H1 (cell line): ENCODE measurements around the gene DNAJC6. TPM values are rescaled to one million over a fixed set of nuclear protein-coding genes. Genes with fewer than 3 reads are reported as not detected.

Source experiments
- CTCF ChIA-PET: fragments of 300-600 bp; sonication (Branson Sonifier 250); formaldehyde crosslinking; loops from one replicate; lab custom pipeline; 2021; ENCODE audit not compliant: partially characterized antibody; lab: Charles Lee
- POLR2A ChIA-PET: fragments of 300-600 bp; sonication (Branson Sonifier 250); formaldehyde crosslinking; loops from one replicate; lab custom pipeline; 2021; ENCODE audit warnings: inconsistent platforms; ENCODE audit not compliant: partially characterized antibody; lab: Charles Lee
- DNase-seq, 2 experiments: peaks; one replicate each; pipeline versions ENCODE4 v3.0.0 to v3.0.0-alpha.2; 2010 to 2022; ENCODE audit warnings: low spot score in 2 of 2, low read depth in 1 of 2, mixed read lengths in 1 of 2
- FAIRE-seq: peaks from 2 replicates; lab custom pipeline; 2011; peaks lifted over from hg19 to GRCh38; lab: Jason Lieb, UNC
- H2AFZ ChIP-seq: 2 replicates; pipeline ENCODE4 v1.8.1; 2012; ENCODE audit warnings: low read length, inconsistent platforms
- H2AK5ac ChIP-seq: 2 replicates; pipeline ENCODE4 v1.6.1; 2013; ENCODE audit warnings: low read depth, low read length
- H2BK120ac ChIP-seq: replicated peaks from 2 replicates; pipeline ENCODE3; 2013; ENCODE audit warnings: low read depth, low read length, inconsistent platforms
- H2BK12ac ChIP-seq: 2 replicates; pipeline ENCODE4 v1.6.1; 2013; ENCODE audit warnings: low read depth, low read length
- H2BK15ac ChIP-seq: 2 replicates; pipeline ENCODE4 v1.6.1; 2013; ENCODE audit warnings: low read length
- H2BK20ac ChIP-seq: 2 replicates; pipeline ENCODE4 v1.6.1; 2013; ENCODE audit warnings: low read length
- H2BK5ac ChIP-seq: 2 replicates; pipeline ENCODE4 v1.6.1; 2013; ENCODE audit warnings: low read depth, low read length
- H3K14ac ChIP-seq: 2 replicates; pipeline ENCODE4 v1.6.1; 2013; ENCODE audit warnings: inconsistent platforms; ENCODE audit not compliant: insufficient read length
- H3K18ac ChIP-seq: 2 replicates; pipeline ENCODE4 v1.6.1; 2013; ENCODE audit warnings: low read length; ENCODE audit errors: extremely low read depth
- H3K23ac ChIP-seq: 2 replicates; pipeline ENCODE4 v1.6.1; 2013; ENCODE audit warnings: inconsistent platforms; ENCODE audit not compliant: insufficient read length
- H3K23me2 ChIP-seq: 2 replicates; pipeline ENCODE4 v1.6.1; 2013; ENCODE audit warnings: low read depth, low read length
- H3K27ac ChIP-seq: 2 replicates; pipeline ENCODE4 v1.6.1; 2011; ENCODE audit warnings: low read depth, low read length, inconsistent platforms
- H3K27me3 ChIP-seq, 4 experiments: replicated peaks in 1 of 4; 1 replicate in 1 of 4; 2 replicates in 3 of 4; pipeline versions ENCODE4 v1.6.1 to v1.8.1; 2011 to 2013; ENCODE audit warnings: low read length in 3 of 4, mild to moderate bottlenecking in 3 of 4, inconsistent platforms in 2 of 4, mixed read lengths in 2 of 4, moderate library complexity in 1 of 4; ENCODE audit not compliant: control insufficient read depth in 3 of 4, insufficient read depth in 3 of 4; ENCODE audit errors: extremely low read depth in 1 of 4
- H3K36me3 ChIP-seq, 4 experiments: 2 replicates each; pipeline versions ENCODE4 v1.6.1 to v1.8.1; 2011 to 2013; ENCODE audit warnings: mild to moderate bottlenecking in 4 of 4, low read length in 3 of 4, moderate library complexity in 2 of 4, control low read depth in 1 of 4, inconsistent platforms in 1 of 4; ENCODE audit not compliant: insufficient read depth in 4 of 4, control insufficient read depth in 2 of 4
- H3K4ac ChIP-seq: replicated peaks from 2 replicates; pipeline ENCODE3; 2013; ENCODE audit warnings: low read length, low read depth, mixed read lengths, inconsistent platforms; ENCODE audit not compliant: insufficient read length
- H3K4me1 ChIP-seq, 4 experiments: replicated peaks in 1 of 4; 1 replicate in 1 of 4; 2 replicates in 3 of 4; pipeline versions ENCODE4 v1.6.1 to v1.8.1; 2011 to 2013; ENCODE audit warnings: low read length in 3 of 4, inconsistent platforms in 2 of 4, mixed read lengths in 1 of 4; ENCODE audit not compliant: insufficient read depth in 4 of 4, control insufficient read depth in 3 of 4
- H3K4me2 ChIP-seq, 2 experiments: 2 replicates each; pipeline versions ENCODE4 v1.6.1 to v1.8.1; 2011 to 2013; ENCODE audit warnings: low read depth in 2 of 2, low read length in 2 of 2, control low read depth in 1 of 2, inconsistent platforms in 1 of 2, mild to moderate bottlenecking in 1 of 2; ENCODE audit not compliant: insufficient read depth in 1 of 2
- H3K4me3 ChIP-seq, 4 experiments: fragments of 200-600, 300-600 bp in 1 of 4; sonication (generic), shearing (Covaris generic), sonication (Bioruptor Twin) in 1 of 4; 2 replicates each; pipeline versions ENCODE4 v1.5.1 to v1.8.1; 2011 to 2016; ENCODE audit warnings: low read length in 4 of 4, low read depth in 3 of 4, control low read depth in 2 of 4, inconsistent platforms in 2 of 4, mild to moderate bottlenecking in 2 of 4, mixed read lengths in 1 of 4, moderate library complexity in 1 of 4; ENCODE audit not compliant: insufficient read depth in 2 of 4; ENCODE audit errors: extremely low read depth in 1 of 4
- H3K56ac ChIP-seq: replicated peaks from 2 replicates; pipeline ENCODE3; 2013; ENCODE audit warnings: low read depth, mild to moderate bottlenecking, mixed read lengths, low read length, inconsistent platforms; ENCODE audit not compliant: insufficient read length
- H3K79me1 ChIP-seq: 2 replicates; pipeline ENCODE4 v1.6.1; 2013; ENCODE audit warnings: low read depth, low read length, control low read depth
- H3K79me2 ChIP-seq, 2 experiments: 2 replicates each; pipeline versions ENCODE4 v1.6.1 to v1.8.1; 2012 to 2013; ENCODE audit warnings: low read length in 2 of 2, mild to moderate bottlenecking in 2 of 2, inconsistent platforms in 1 of 2; ENCODE audit not compliant: insufficient read depth in 2 of 2, control insufficient read depth in 1 of 2
- H3K9ac ChIP-seq, 4 experiments: replicated peaks in 1 of 4; 1 replicate in 1 of 4; 2 replicates in 3 of 4; pipeline versions ENCODE4 v1.6.1 to v1.8.1; 2011 to 2013; ENCODE audit warnings: low read depth in 3 of 4, low read length in 3 of 4, control low read depth in 2 of 4, mild to moderate bottlenecking in 2 of 4, moderate library complexity in 2 of 4, inconsistent platforms in 1 of 4; ENCODE audit errors: extremely low read depth in 1 of 4
- H3K9me3 ChIP-seq, 2 experiments: 2 replicates each; pipeline versions ENCODE4 v1.6.1 to v1.8.1; 2012 to 2013; ENCODE audit warnings: mild to moderate bottlenecking in 2 of 2, moderate library complexity in 2 of 2, control low read depth in 1 of 2, inconsistent platforms in 1 of 2, low read depth in 1 of 2, low read length in 1 of 2, mixed read lengths in 1 of 2; ENCODE audit not compliant: insufficient read depth in 2 of 2
- H4K20me1 ChIP-seq, 2 experiments: replicated peaks in 1 of 2; 2 replicates each; pipeline versions ENCODE3 to v1.8.1; 2011 to 2013; ENCODE audit warnings: inconsistent platforms in 2 of 2, low read length in 2 of 2, mild to moderate bottlenecking in 1 of 2; ENCODE audit not compliant: insufficient read depth in 2 of 2, control insufficient read depth in 1 of 2
- H4K5ac ChIP-seq: 2 replicates; pipeline ENCODE4 v1.6.1; 2013; ENCODE audit warnings: low read length, low read depth, mixed read lengths, inconsistent platforms; ENCODE audit not compliant: insufficient read length
- H4K8ac ChIP-seq: 2 replicates; pipeline ENCODE4 v1.8.0; 2013; ENCODE audit warnings: mild to moderate bottlenecking, moderate library complexity, low read length, inconsistent platforms; ENCODE audit not compliant: insufficient read depth; ENCODE audit errors: extremely low read depth
- H4K91ac ChIP-seq: replicated peaks from 2 replicates; pipeline ENCODE3; 2013; ENCODE audit warnings: low read length, mixed read lengths, inconsistent platforms; ENCODE audit not compliant: insufficient read length
- ASH2L ChIP-seq: fragments of 200-600, 300-600 bp; sonication (generic); IDR thresholded peaks from one replicate; pipeline ENCODE4 v1.7.1; 2017; ENCODE audit warnings: low read length
- CBX5 ChIP-seq: fragments of 300-800, 300-1000 bp; sonication (generic); IDR thresholded peaks from 2 replicates; pipeline ENCODE4 v1.7.1; 2016; ENCODE audit warnings: antibody characterized with exemption, low read length, low read depth
- FOSL1 ChIP-seq: IDR thresholded peaks from 2 replicates; pipeline ENCODE4 v1.6.1; 2011; ENCODE audit warnings: mild to moderate bottlenecking, low read depth, low read length, moderate library complexity; ENCODE audit not compliant: insufficient read depth
- GABPA ChIP-seq: IDR thresholded peaks from 2 replicates; pipeline ENCODE4 v1.6.1; 2011; ENCODE audit warnings: mild to moderate bottlenecking, low read length, moderate library complexity, borderline replicate concordance; ENCODE audit not compliant: insufficient read depth
- KDM4A ChIP-seq: IDR thresholded peaks from one replicate; pipeline ENCODE4 v1.7.1; 2012; ENCODE audit warnings: low read depth, mild to moderate bottlenecking, moderate library complexity, low read length, inconsistent platforms; ENCODE audit not compliant: severe bottlenecking
- KDM5A ChIP-seq: fragments of 200-600 bp; IDR thresholded peaks from 2 replicates; pipeline ENCODE4 v1.7.1; 2012; ENCODE audit warnings: mild to moderate bottlenecking, low read length, inconsistent platforms, mixed read lengths
- NANOG ChIP-seq: IDR thresholded peaks from 2 replicates; pipeline ENCODE4 v1.6.1; 2011; ENCODE audit warnings: low read length, low read depth, mild to moderate bottlenecking, inconsistent platforms; ENCODE audit not compliant: insufficient read depth, poor library complexity, severe bottlenecking
- TAF7 ChIP-seq: optimal IDR thresholded peaks from 2 replicates; pipeline ENCODE3; 2011; ENCODE audit warnings: low read depth, mild to moderate bottlenecking, inconsistent platforms, low read length, moderate library complexity, borderline replicate concordance
- whole genome bisulfite sequencing, 2 experiments: shearing (Covaris generic) in 1 of 2; methylation state at CpG; one replicate each; pipeline versions ENCODE4 v1.1.6 to v1.1.7; 2013 to 2015; ENCODE audit warnings: low lambda C conversion rate in 2 of 2, mixed read lengths in 2 of 2, inconsistent platforms in 1 of 2, low coverage in 1 of 2, missing lambda C conversion rate in 1 of 2; ENCODE audit not compliant: insufficient replicate concordance in 2 of 2, insufficient coverage in 1 of 2, insufficient read length in 1 of 2; ENCODE audit errors: extremely low coverage in 1 of 2, missing lambda C conversion rate in 1 of 2; 5-methylcytosine and 5-hydroxymethylcytosine counted together
- polyA plus RNA-seq, 7 experiments: library from polyadenylated mRNA; depleted of rRNA in 3 of 7; stranded (reverse) in 5 of 7; unstranded in 2 of 7; fragments of >200 nt in 5 of 7; fragments of 200-250 nt in 2 of 7; gene quantifications; 1 replicate in 5 of 7; 2 replicates in 1 of 7; 4 replicates in 1 of 7; pipeline versions ENCODE4 v1.2.1 to v1.2.3, GENCODE V29; 2011 to 2013; ENCODE audit warnings: missing spikeins in 2 of 7, mixed read lengths in 2 of 7
- total RNA-seq: library from RNA; stranded (reverse); fragmentation: NEBNext Ultra II Directional; extraction: Animal tissue kit (Norgen Biotek cat#: 25700); gene quantifications from 2 replicates; pipeline ENCODE4 v1.2.1, GENCODE V29; 2021

Gene DNAJC6
- total and polyA plus RNA-seq, 2 of the 8 experiments (the other 6 are each of a cell fraction or from before 2014, with no cell fraction given) = 1.6 to 3.0 TPM

DNA sequence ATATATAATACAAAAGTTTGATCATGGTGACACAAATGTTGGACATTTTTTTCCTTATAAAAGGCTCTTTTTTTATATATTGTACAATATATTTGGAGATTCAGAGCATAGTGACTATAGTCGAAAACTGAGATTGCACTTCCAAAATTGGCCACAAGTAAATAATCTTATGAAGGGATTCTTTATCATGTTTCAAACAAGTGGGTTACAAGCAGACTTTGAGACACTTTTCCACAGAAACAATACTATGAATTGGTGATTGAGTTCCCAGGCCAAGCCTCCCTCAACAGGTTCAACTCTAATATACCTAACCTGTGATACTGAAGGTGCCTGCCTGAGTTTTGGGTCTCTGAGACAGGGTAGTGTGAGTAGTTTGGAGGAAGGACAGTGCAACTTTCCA, 124.9 kb downstream of the DNAJC6 start:
- no peak overlapping the region for H2AFZ ChIP-seq
- peaks cover 2 to 14% (median 9%) of the 10 kb centered on the region in 4 experiments; a peak in 5 of 7 replicates for H3K4me1 ChIP-seq
- H3K4ac ChIP-seq = no peak overlapping the region
- no peak overlapping the region for H2AK5ac ChIP-seq
- no peak overlapping the region for H4K5ac ChIP-seq
- no peak overlapping the region for H3K4me3 ChIP-seq
- H3K36me3 ChIP-seq = peaks cover 0 to 17% (median 0%) of the 10 kb centered on the region in 4 experiments; a peak in 1 of 8 replicates
- no peak overlapping the region for H3K18ac ChIP-seq
- FAIRE-seq = no peak
- no peak overlapping the region for H3K4me2 ChIP-seq
- TF ChIP-seq KDM4A = no peak
- no peak for TF ChIP-seq CBX5
- TF ChIP-seq TAF7 = no peak
- no peak for TF ChIP-seq ASH2L
- no peak for TF ChIP-seq FOSL1
- no peak for TF ChIP-seq GABPA
- TF ChIP-seq KDM5A = no peak
- no peak for TF ChIP-seq NANOG
- ChIA-PET POLR2A (interaction anchor here (1.3 kb wide), 1 partner anchor 12 kb away, joined by 3 read pairs; no protein-coding TSS in a partner anchor), CTCF (interaction anchor here (1.2 to 2.3 kb wide), 3 partner anchors 25 to 253 kb away, joined by 3 to 15 read pairs (median 10); no protein-coding TSS in a partner anchor)
- H3K23ac ChIP-seq = no peak overlapping the region
- no peak overlapping the region for H2BK120ac ChIP-seq
- H3K27me3 ChIP-seq = no peaks in the 10 kb centered on the region
- no peak for DNase-seq
- no peaks in the 10 kb centered on the region for H3K23me2 ChIP-seq
- H3K56ac ChIP-seq = no peak overlapping the region
- H2BK5ac ChIP-seq = no peak overlapping the region
- H3K14ac ChIP-seq = no peak overlapping the region
- H2BK20ac ChIP-seq = no peak overlapping the region
- no peak overlapping the region for H2BK15ac ChIP-seq
- H2BK12ac ChIP-seq = no peak overlapping the region
- H3K27ac ChIP-seq = no peak overlapping the region
- no peak overlapping the region for H3K9ac ChIP-seq
- H4K91ac ChIP-seq = no peak overlapping the region
- H4K8ac ChIP-seq = no peak overlapping the region
- WGBS, 2 experiments = 90% methylated on average over 1 of the region's 1 CpG; no CpG with 5 or more reads in 1 of the 2 experiments
- H4K20me1 ChIP-seq = no peaks in the 10 kb centered on the region
- no peaks in the 10 kb centered on the region; the same call in 1 of the 2 replicates for H3K79me1 ChIP-seq
- no peaks in the 10 kb centered on the region for H3K9me3 ChIP-seq
- H3K79me2 ChIP-seq = no peaks in the 10 kb centered on the region
